Immature natural killer cell (primary cell): Measurements from ENCODE around the gene ROGDI. TPM values are rescaled to one million over a fixed set of nuclear protein-coding genes. Genes with fewer than 3 reads are reported as not detected.
"Not testable (repeated sequence)": the region's sequence is repeated elsewhere in the genome, so short reads cannot be mapped to it uniquely, and the experiment has no call there.

ENCODE experiments used
- DNase-seq, 3 donors: peaks; one replicate each; pipeline ENCODE4 v3.0.0; 2022; ENCODE audit warnings: mixed read lengths in 1 of 3
- H3K27ac Mint-ChIP-seq, 6 donors: one replicate each; pipeline ENCODE4 v1.8.0; 2020; ENCODE audit warnings: mixed read lengths in 6 of 6, mild to moderate bottlenecking in 5 of 6, inconsistent platforms in 4 of 6, moderate library complexity in 3 of 6
- H3K27me3 Mint-ChIP-seq, 3 donors: one replicate each; pipeline ENCODE4 v1.8.0; 2020 to 2021; ENCODE audit warnings: low read depth in 3 of 3, mild to moderate bottlenecking in 3 of 3, mixed read lengths in 3 of 3, moderate library complexity in 3 of 3, inconsistent platforms in 1 of 3
- H3K36me3 Mint-ChIP-seq, 3 donors: one replicate each; pipeline ENCODE4 v1.8.0; 2020; ENCODE audit warnings: mixed read lengths in 3 of 3, inconsistent platforms in 2 of 3, mild to moderate bottlenecking in 2 of 3
- H3K4me1 Mint-ChIP-seq, 2 donors: one replicate each; pipeline ENCODE4 v1.8.0; 2020; ENCODE audit warnings: inconsistent platforms in 2 of 2, mild to moderate bottlenecking in 2 of 2, mixed read lengths in 2 of 2, moderate library complexity in 1 of 2
- H3K4me3 Mint-ChIP-seq, 5 donors: one replicate each; pipeline ENCODE4 v1.8.0; 2020; ENCODE audit warnings: mild to moderate bottlenecking in 5 of 5, mixed read lengths in 5 of 5, inconsistent platforms in 3 of 5, moderate library complexity in 3 of 5
- H3K9me3 Mint-ChIP-seq, 6 donors: one replicate each; pipeline ENCODE4 v1.8.0; 2020; ENCODE audit warnings: mild to moderate bottlenecking in 6 of 6, mixed read lengths in 6 of 6, inconsistent platforms in 4 of 6, moderate library complexity in 3 of 6
- polyA plus RNA-seq, 3 donors: library from polyadenylated mRNA; unstranded; fragments of 300-500 nt; fragmentation: Illumina TruSeq; gene quantifications; one replicate each; pipeline ENCODE4 v1.2.3, GENCODE V29; 2021

Gene ROGDI
- polyA plus RNA-seq, 3 donors from 2014 or later: 4.8 to 9.3 (median 5.4) TPM

GRCh38 chr16:4795181-4795827, 7.1 kb downstream of the ROGDI start, which contains the start of gene SMIM22:
Gene SMIM22, plus strand, starts transcription at chr16:4795369. Its CDS starts 366 bp downstream, at chr16:4795735.
- H3K27ac Mint-ChIP-seq: no peak within 1 kb of the TSS
- H3K27me3 Mint-ChIP-seq: peaks cover 0 to 2% (median 0%) of the 10 kb centered on the region in 3 donors
- no peak within 1 kb of the TSS for H3K4me3 Mint-ChIP-seq
- peaks cover 0 to under 1% of the 10 kb centered on the region in 2 donors for H3K4me1 Mint-ChIP-seq
- no peak for DNase-seq
- H3K36me3 Mint-ChIP-seq: no peaks in the 10 kb centered on the region
- no peaks in the 10 kb centered on the region for H3K9me3 Mint-ChIP-seq

DNA sequence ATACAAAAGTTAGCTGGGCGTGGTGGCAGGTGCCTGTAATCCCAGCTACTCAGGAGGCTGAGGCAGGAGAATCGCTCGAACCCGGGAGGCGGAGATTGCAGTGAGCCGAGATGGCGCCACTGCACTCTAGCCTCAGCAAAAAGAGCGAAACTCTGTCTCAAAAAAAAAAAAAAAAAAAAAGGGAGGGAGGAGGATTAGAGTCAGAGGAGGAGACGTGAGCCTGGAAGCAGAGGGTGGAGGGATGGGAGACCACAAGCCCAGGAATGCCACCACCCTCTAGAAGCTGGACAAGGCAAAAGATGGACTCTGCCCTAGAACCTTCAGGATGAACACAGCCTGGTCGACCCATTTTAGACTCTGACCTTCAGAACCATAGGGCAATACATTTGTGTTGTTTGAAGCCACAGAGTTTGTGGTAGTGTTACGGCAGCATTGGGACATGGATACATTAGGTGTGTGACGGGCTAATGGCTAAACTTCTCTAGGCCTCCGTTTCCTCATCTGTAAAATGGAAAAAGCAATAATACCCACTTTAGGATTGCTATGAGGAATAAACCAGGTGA, 9.4 kb downstream of the ROGDI start:
- H3K4me1 Mint-ChIP-seq: no peaks in the 10 kb centered on the region
- no peaks in the 10 kb centered on the region for H3K9me3 Mint-ChIP-seq
- H3K27ac Mint-ChIP-seq: no peak overlapping the region
- DNase-seq: no peak
- peaks cover 0 to 5% (median 2%) of the 10 kb centered on the region in 3 donors for H3K27me3 Mint-ChIP-seq
- H3K36me3 Mint-ChIP-seq: no peaks in the 10 kb centered on the region
- no peak overlapping the region for H3K4me3 Mint-ChIP-seq

GRCh38 chr16:4790871-4791270, 11.6 kb downstream of the ROGDI start:
- Mint-ChIP-seq H3K27ac (no peak overlapping the region), H3K4me3 (no peak overlapping the region), H3K4me1 (no peaks in the 10 kb centered on the region), H3K27me3 (peaks cover 0 to 5% (median 3%) of the 10 kb centered on the region in 3 donors), H3K36me3 (no peaks in the 10 kb centered on the region), H3K9me3 (no peaks in the 10 kb centered on the region)
- no peak for DNase-seq

GRCh38 chr16:4790261-4790660, 12.2 kb downstream of the ROGDI start:
- no peak overlapping the region for H3K27ac Mint-ChIP-seq
- peaks cover 0 to 5% (median 3%) of the 10 kb centered on the region in 3 donors for H3K27me3 Mint-ChIP-seq
- H3K9me3 Mint-ChIP-seq: no peaks in the 10 kb centered on the region
- DNase-seq: no peak
- no peak overlapping the region for H3K4me3 Mint-ChIP-seq
- H3K4me1 Mint-ChIP-seq: no peaks in the 10 kb centered on the region
- H3K36me3 Mint-ChIP-seq: no peaks in the 10 kb centered on the region

- no peak for DNase-seq
- no peaks in the 10 kb centered on the region for H3K9me3 Mint-ChIP-seq
- no peaks in the 10 kb centered on the region for H3K4me1 Mint-ChIP-seq
- peaks cover 0 to 8% (median 3%) of the 10 kb centered on the region in 3 donors for H3K27me3 Mint-ChIP-seq
- H3K27ac Mint-ChIP-seq: no peak overlapping the region
- no peaks in the 10 kb centered on the region for H3K36me3 Mint-ChIP-seq
- no peak overlapping the region for H3K4me3 Mint-ChIP-seq
These were observed 13.5 kb downstream of the ROGDI start for GRCh38 chr16:4788910-4789309.

GRCh38 chr16:4788489-4788889, 13.9 kb downstream of the ROGDI start:
- H3K4me1 Mint-ChIP-seq: no peaks in the 10 kb centered on the region
- H3K9me3 Mint-ChIP-seq: no peaks in the 10 kb centered on the region
- no peaks in the 10 kb centered on the region for H3K36me3 Mint-ChIP-seq
- peaks cover 0 to 8% (median 3%) of the 10 kb centered on the region in 3 donors for H3K27me3 Mint-ChIP-seq
- no peak for DNase-seq
- H3K4me3 Mint-ChIP-seq: no peak overlapping the region
- H3K27ac Mint-ChIP-seq: no peak overlapping the region

DNA sequence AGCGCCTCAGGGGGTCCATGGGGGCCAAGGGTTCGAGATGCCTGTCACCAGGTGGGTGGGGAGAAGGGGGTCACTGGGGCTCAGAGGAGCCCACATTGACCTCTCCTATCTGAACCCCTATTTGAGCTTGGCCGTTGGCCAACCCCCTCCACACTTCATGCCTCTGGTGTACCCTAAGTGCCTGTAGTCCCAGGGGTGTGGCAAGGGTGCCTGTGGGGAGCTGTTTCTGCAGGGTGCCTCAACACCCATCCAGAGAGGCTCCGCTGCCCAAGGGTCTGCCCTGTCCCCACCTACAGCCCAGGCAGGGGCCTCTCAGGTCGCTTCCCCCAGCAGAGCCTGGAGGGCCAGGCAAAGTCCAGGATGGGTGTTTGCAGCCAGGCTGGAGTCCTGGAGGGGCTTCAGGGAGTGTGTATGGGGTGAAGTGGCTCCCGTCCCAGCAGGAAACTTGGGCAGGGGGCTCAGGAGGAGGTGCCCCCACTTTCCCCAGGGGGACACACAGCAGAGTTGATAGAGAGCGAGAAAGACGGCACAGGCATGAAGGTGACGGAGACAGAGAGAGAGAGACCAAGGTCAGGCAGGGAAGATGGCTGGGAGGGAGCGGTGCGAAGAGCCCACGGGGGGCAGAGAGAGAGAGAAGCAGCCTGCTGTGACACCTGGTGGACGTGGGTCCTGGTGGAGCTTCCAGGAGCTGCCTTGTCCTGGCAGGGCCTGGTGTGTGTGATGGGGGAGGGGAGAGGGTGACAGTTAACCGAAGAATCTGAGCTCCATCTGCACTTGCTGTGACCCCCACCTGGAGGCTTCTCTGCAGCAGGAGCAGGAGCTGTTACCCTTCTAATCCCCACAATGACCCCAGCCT, 14.6 kb downstream of the ROGDI start, which contains the start of gene SEPTIN12:
Gene SEPTIN12, minus strand, starts transcription at position 719 of the 856 bp plus-strand sequence. Its CDS starts 700 bp downstream, at position 19.
- DNase-seq: no peak
- Mint-ChIP-seq H3K9me3 (no peaks in the 10 kb centered on the region), H3K27ac (no peak within 1 kb of the TSS), H3K36me3 (no peaks in the 10 kb centered on the region), H3K4me1 (no peaks in the 10 kb centered on the region), H3K4me3 (no peak within 1 kb of the TSS), H3K27me3 (peaks cover 2 to 8% (median 4%) of the 10 kb centered on the region in 3 donors)

DNA sequence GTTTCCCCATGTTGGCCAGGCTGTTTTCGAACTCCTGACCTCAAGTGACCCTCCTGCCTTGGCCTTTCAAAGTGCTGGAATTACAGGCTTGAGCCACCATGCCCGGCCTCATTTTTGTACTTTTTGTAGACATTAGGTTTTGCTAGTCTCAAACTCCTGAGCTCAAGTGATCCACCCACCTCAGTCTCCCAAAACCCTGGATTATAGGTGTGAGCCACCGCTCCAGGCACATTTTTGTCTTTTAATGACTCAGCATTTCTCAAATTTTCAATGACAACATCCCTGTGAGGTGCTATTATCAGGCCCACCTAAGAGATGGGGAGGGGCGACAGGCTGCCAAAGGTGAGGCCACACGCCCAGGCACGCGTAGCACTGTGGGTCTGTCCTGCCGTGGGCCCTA, 15.4 kb downstream of the ROGDI start:
- Mint-ChIP-seq H3K4me1 (no peaks in the 10 kb centered on the region), H3K36me3 (no peaks in the 10 kb centered on the region), H3K9me3 (no peaks in the 10 kb centered on the region), H3K4me3 (no peak overlapping the region), H3K27ac (no peak overlapping the region), H3K27me3 (peaks cover 2 to 8% (median 4%) of the 10 kb centered on the region in 3 donors)
- DNase-seq: no peak

GRCh38 chr16:4785758-4786433, 16.5 kb downstream of the ROGDI start:
- no peak for DNase-seq
- H3K4me3 Mint-ChIP-seq: no peak overlapping the region
- H3K27ac Mint-ChIP-seq: no peak overlapping the region
- no peaks in the 10 kb centered on the region for H3K9me3 Mint-ChIP-seq
- H3K27me3 Mint-ChIP-seq: peaks cover 2 to 8% (median 4%) of the 10 kb centered on the region in 3 donors
- no peaks in the 10 kb centered on the region for H3K36me3 Mint-ChIP-seq
- no peaks in the 10 kb centered on the region for H3K4me1 Mint-ChIP-seq

- H3K4me1 Mint-ChIP-seq, H3K9me3 Mint-ChIP-seq, DNase-seq, H3K27me3 Mint-ChIP-seq, H3K4me3 Mint-ChIP-seq, H3K27ac Mint-ChIP-seq, H3K36me3 Mint-ChIP-seq: not testable (repeated sequence)
These were observed 17.9 kb downstream of the ROGDI start for GRCh38 chr16:4784444-4784987.

GRCh38 chr16:4783951-4784336, 18.5 kb downstream of the ROGDI start:
- H3K27me3 Mint-ChIP-seq: peaks cover 3 to 7% (median 4%) of the 10 kb centered on the region in 3 donors
- no peaks in the 10 kb centered on the region for H3K9me3 Mint-ChIP-seq
- no peaks in the 10 kb centered on the region for H3K4me1 Mint-ChIP-seq
- no peaks in the 10 kb centered on the region for H3K36me3 Mint-ChIP-seq
- no peak overlapping the region for H3K27ac Mint-ChIP-seq
- no peak overlapping the region for H3K4me3 Mint-ChIP-seq
- no peak for DNase-seq

DNA sequence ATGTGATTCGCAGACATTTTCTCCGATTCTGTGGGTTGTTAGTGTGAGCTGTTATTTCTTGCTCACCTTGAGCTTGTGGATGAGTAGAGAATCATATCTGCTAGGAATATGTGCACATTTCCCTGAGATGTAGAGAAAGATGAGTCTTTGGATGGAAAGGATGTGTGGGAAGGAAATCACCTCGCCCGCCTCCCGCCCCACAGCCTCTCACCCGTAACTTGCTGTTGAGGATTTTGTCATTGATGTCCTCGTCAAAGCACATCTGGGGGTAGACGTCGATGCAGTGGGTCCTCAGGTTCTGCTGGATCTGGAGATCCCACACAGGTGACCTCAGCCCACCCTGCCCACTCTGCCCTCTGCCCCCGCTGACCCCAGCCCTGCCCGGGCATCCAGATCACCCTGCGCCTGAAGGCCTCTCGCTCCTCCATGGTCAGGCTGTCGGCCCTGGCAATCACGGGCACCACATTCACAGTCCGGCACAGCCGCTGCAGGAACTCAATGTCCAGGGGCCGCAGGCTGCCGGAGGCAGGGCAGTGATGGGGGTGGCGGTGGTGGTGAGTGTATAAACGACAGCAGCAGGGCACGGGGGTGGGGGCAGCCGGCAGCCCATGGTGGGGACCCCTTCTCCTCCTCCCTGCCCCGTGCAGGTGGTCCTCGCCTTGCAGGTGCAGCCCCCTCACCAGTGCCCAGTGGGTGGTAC, 19.0 kb downstream of the ROGDI start:
- H3K27ac Mint-ChIP-seq: no peak overlapping the region

DNA sequence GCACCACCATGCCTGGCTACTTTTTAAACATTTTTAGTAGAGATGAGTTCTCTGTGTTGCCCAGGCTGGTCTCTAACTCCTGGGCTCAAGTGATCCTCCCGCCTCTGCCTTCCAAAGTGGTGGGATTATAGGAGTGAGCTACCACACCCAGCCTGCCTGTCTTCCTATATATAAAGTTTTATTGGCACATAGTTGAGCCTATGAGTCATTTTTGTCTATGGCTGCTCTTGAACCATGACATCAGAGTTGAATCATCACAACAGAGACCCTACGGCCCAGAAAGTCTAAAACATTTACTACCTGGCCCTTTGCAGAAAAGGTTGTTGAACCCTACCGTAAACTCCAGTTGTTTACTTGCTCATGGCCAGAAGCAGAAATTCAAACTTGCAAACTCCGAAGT, 22.2 kb downstream of the ROGDI start:
- Mint-ChIP-seq H3K4me3 (no peak overlapping the region), H3K4me1 (no peaks in the 10 kb centered on the region), H3K27ac (no peak overlapping the region), H3K27me3 (peaks cover 1 to 5% (median 4%) of the 10 kb centered on the region in 3 donors), H3K9me3 (no peaks in the 10 kb centered on the region), H3K36me3 (no peaks in the 10 kb centered on the region)
- no peak for DNase-seq

More for the DNA sequence above, 19.0 kb downstream of the ROGDI start:
- Mint-ChIP-seq H3K4me3 (no peak overlapping the region), H3K36me3 (no peaks in the 10 kb centered on the region), H3K4me1 (no peaks in the 10 kb centered on the region), H3K27me3 (peaks cover 3 to 5% (median 4%) of the 10 kb centered on the region in 3 donors), H3K9me3 (no peaks in the 10 kb centered on the region)
- DNase-seq: no peak
